Measurements from ENCODE around the gene EXOC3.
"Not testable (repeated sequence)": the region's sequence is repeated elsewhere in the genome, so short reads cannot be mapped to it uniquely, and the experiment has no call there.

The EXOC3 gene

GRCh38 chr5:507986-508575 is 65.1 kb downstream of the EXOC3 start:
- not testable (repeated sequence) for DNase-seq

- DNase-seq: peak; percentile 62
Measured at GRCh38 chr5:509611-510185, 66.7 kb downstream of the EXOC3 start.

- DNase-seq: no peak
Measured at GRCh38 chr5:510521-510920, 67.5 kb downstream of the EXOC3 start.

GRCh38 chr5:511476-511875 is 68.5 kb downstream of the EXOC3 start:
- DNase-seq: no peak

GRCh38 chr5:513216-514100 is 70.5 kb downstream of the EXOC3 start:
- DNase-seq: no peak

- DNase-seq: no peak
Measured at GRCh38 chr5:514101-514485, 71.1 kb downstream of the EXOC3 start.

- DNase-seq: no peak
Measured at GRCh38 chr5:514673-515072, 71.7 kb downstream of the EXOC3 start.

- DNase-seq: no peak
Measured at GRCh38 chr5:515273-515836, 72.4 kb downstream of the EXOC3 start.

- peak; percentile 29 for DNase-seq
Measured at GRCh38 chr5:516338-516925, 73.5 kb downstream of the EXOC3 start.

Measured in DMS79 treated with DMSO at 0.1 percent for 48 hours (cell line).